ENCODE results near the gene MEIS1. TPM values are rescaled to one million over a fixed set of nuclear protein-coding genes. Genes with fewer than 3 reads are reported as not detected.

The MEIS1 gene
- total RNA-seq, 4 donors from 2014 or later = 25.9 to 129 (median 28.8) TPM

- WGBS, 2 donors (ENCODE audit: low coverage in 1 of 2) = 24 to 25% methylated on average over 10 of the region's 10 CpGs
- H3K4me1 ChIP-seq = peaks cover 0 to 23% (median 9%) of the 10 kb centered on the region in 4 donors
- DNase-seq = no peak
- H3K36me3 ChIP-seq = no peaks in the 10 kb centered on the region
- intact Hi-C loops (cut with DNase I; ENCODE audit: low total_unique reads) = no loop called here
- peak overlapping the region; percentile 79 to 96 (median 90) for H3K27ac ChIP-seq
- in situ Hi-C loops (cut with MboI; ENCODE audit: low pct_ligation_motif_present in 1 of 4, low pct_unique_long_range_greater_than_20kb in 1 of 4, low sequenced_read_pairs in 3 of 4) = no loop called here
- H3K27me3 ChIP-seq = peaks cover 94% of the 10 kb centered on the region
- peak overlapping the region in 3 of 4 donors; percentile 5 to 42 (median 14) for H3K4me3 ChIP-seq
- TF ChIP-seq EP300 (IDR thresholded peaks at IDR 0.05; ENCODE audit: low read depth) = no peak
- TF ChIP-seq CTCF (IDR thresholded peaks at IDR 0.05) = no peak
- TF ChIP-seq POLR2AphosphoS5 (IDR thresholded peaks at IDR 0.05) = no peak
- no peak for TF ChIP-seq POLR2A (IDR thresholded peaks at IDR 0.05)
- no peaks in the 10 kb centered on the region for H3K9me3 ChIP-seq
Measured at GRCh38 chr2:66580166-66581049, 145.5 kb downstream of the MEIS1 start.

GRCh38 chr2:66581339-66582103 is 146.6 kb downstream of the MEIS1 start:
- 0 to 22% methylated on average over 1 to 41 of the region's 57 CpGs for WGBS, 2 donors (ENCODE audit: low coverage in 1 of 2)
- intact Hi-C loops (cut with DNase I; ENCODE audit: low total_unique reads) (no loop called here), in situ Hi-C loops (cut with MboI; ENCODE audit: low pct_ligation_motif_present in 1 of 4, low pct_unique_long_range_greater_than_20kb in 1 of 4, low sequenced_read_pairs in 3 of 4) (no loop called here)
- H3K4me3 ChIP-seq = peak overlapping the region; percentile 14 to 42 (median 30)
- H3K27me3 ChIP-seq = peaks cover 85% of the 10 kb centered on the region
- H3K36me3 ChIP-seq = no peaks in the 10 kb centered on the region
- H3K27ac ChIP-seq = peak overlapping the region; percentile 79 to 96 (median 90)
- TF ChIP-seq POLR2AphosphoS5 (IDR thresholded peaks at IDR 0.05) (peak in 1 of 3 donors; percentile 25), EP300 (IDR thresholded peaks at IDR 0.05; ENCODE audit: low read depth) (no peak)
- no peaks in the 10 kb centered on the region for H3K9me3 ChIP-seq
- no peak for DNase-seq
- peaks cover 0 to 12% (median 3%) of the 10 kb centered on the region in 4 donors for H3K4me1 ChIP-seq

GRCh38 chr2:66582104-66582986 is 147.4 kb downstream of the MEIS1 start:
- intact Hi-C loops (cut with DNase I; ENCODE audit: low total_unique reads) = no loop called here
- TF ChIP-seq POLR2A (IDR thresholded peaks at IDR 0.05) (no peak), CTCF (IDR thresholded peaks at IDR 0.05) (no peak), POLR2AphosphoS5 (IDR thresholded peaks at IDR 0.05) (no peak), EP300 (IDR thresholded peaks at IDR 0.05; ENCODE audit: low read depth) (no peak)
- H3K9me3 ChIP-seq = no peaks in the 10 kb centered on the region
- peaks cover 0 to 4% (median 0%) of the 10 kb centered on the region in 4 donors for H3K4me1 ChIP-seq
- no peak for DNase-seq
- peaks cover 80% of the 10 kb centered on the region for H3K27me3 ChIP-seq
- in situ Hi-C loops (cut with MboI; ENCODE audit: low pct_ligation_motif_present in 1 of 4, low pct_unique_long_range_greater_than_20kb in 1 of 4, low sequenced_read_pairs in 3 of 4) = no loop called here
- H3K36me3 ChIP-seq = no peaks in the 10 kb centered on the region
- peak overlapping the region; percentile 14 to 42 (median 30) for H3K4me3 ChIP-seq
- 16 to 22% methylated on average over 9 to 36 of the region's 36 CpGs for WGBS, 2 donors (ENCODE audit: low coverage in 1 of 2)
- peak overlapping the region; percentile 79 to 96 (median 90) for H3K27ac ChIP-seq

- WGBS, 2 donors (ENCODE audit: low coverage in 1 of 2) = 26 to 35% methylated on average over 6 to 26 of the region's 26 CpGs
- Histone ChIP-seq H3K4me3 (peak overlapping the region in 3 of 4 donors; percentile 3 to 25 (median 23)), H3K27me3 (peaks cover 71% of the 10 kb centered on the region), H3K36me3 (no peaks in the 10 kb centered on the region), H3K4me1 (no peaks in the 10 kb centered on the region), H3K9me3 (no peaks in the 10 kb centered on the region), H3K27ac (peak overlapping the region; percentile 79 to 96 (median 90))
- TF ChIP-seq CTCF (IDR thresholded peaks at IDR 0.05) (no peak), POLR2AphosphoS5 (IDR thresholded peaks at IDR 0.05) (no peak), EP300 (IDR thresholded peaks at IDR 0.05; ENCODE audit: low read depth) (no peak), POLR2A (IDR thresholded peaks at IDR 0.05) (no peak)
- DNase-seq = no peak
- in situ Hi-C loops (cut with MboI; ENCODE audit: low pct_ligation_motif_present in 1 of 4, low pct_unique_long_range_greater_than_20kb in 1 of 4, low sequenced_read_pairs in 3 of 4) (no loop called here), intact Hi-C loops (cut with DNase I; ENCODE audit: low total_unique reads) (no loop called here)
Measured at GRCh38 chr2:66582987-66583880, 148.3 kb downstream of the MEIS1 start.

All from transverse colon (tissue), 4 donors.